ENCODE measurements around the gene YPEL2.

- TF ChIP-seq SREBF2 (IDR thresholded peaks at IDR 0.05) = no peak
- TF ChIP-seq CTCF (IDR thresholded peaks at IDR 0.05) = no peak
- no peak for TF ChIP-seq USF2 (IDR thresholded peaks at IDR 0.05)
- TF ChIP-seq CHD4 (IDR thresholded peaks at IDR 0.05; ENCODE audit: borderline replicate concordance) = no peak
- no peak for TF ChIP-seq RAD21 (conservative IDR thresholded peaks at IDR 0.05 in 1 of 2, IDR thresholded peaks at IDR 0.05 in 1 of 2)
- no peak for TF ChIP-seq EP300 (IDR thresholded peaks at IDR 0.05)
- TF ChIP-seq CEBPB (IDR thresholded peaks at IDR 0.05) = no peak
- no peak for TF ChIP-seq MAX (IDR thresholded peaks at IDR 0.05)
- TF ChIP-seq PBX3 (IDR thresholded peaks at IDR 0.05) = no peak
- no peak for TF ChIP-seq JUNB (IDR thresholded peaks at IDR 0.05)
- TF ChIP-seq SMC3 (IDR thresholded peaks at IDR 0.05) = no peak
- no peak for TF ChIP-seq ZC3H11A (IDR thresholded peaks at IDR 0.05)
Measured at GRCh38 chr17:59400858-59401257, 69.4 kb downstream of the YPEL2 start.

Data from A549 (cell line).